OCI-LY1 (cell line): ENCODE data around the gene GP1BB.

Experiments
- CTCF ChIP-seq: fragments of 200-600 bp; sonication (generic), shearing (Covaris generic); IDR thresholded peaks from 2 replicates; pipeline ENCODE4 v1.5.1; 2017; ENCODE audit warnings: mild to moderate bottlenecking, antibody characterized with exemption, low read length, moderate library complexity, mixed read lengths
- EZH2 ChIP-seq: fragments of 200-600 bp; sonication (generic), shearing (Covaris generic); IDR thresholded peaks from 2 replicates; pipeline ENCODE4 v1.8.0; 2017; ENCODE audit warnings: borderline replicate concordance, mixed run types, mild to moderate bottlenecking, antibody characterized with exemption, low read length, moderate library complexity, mixed read lengths

- TF ChIP-seq CTCF = no peak
- TF ChIP-seq EZH2 = no peak
Measured at GRCh38 chr22:19747551-19747950, 24.2 kb downstream of the GP1BB start.
